ENCODE data around the gene LDLRAD2.
"Not testable (repeated sequence)": the region's sequence is repeated elsewhere in the genome, so short reads cannot be mapped to it uniquely, and the experiment has no call there.

The LDLRAD2 gene

GRCh38 chr1:21811875-21812305 lies at the start of gene LDLRAD2:
TSS of gene LDLRAD2 (plus strand) at chr1:21812265. CDS start at chr1:21812452, 187 bp downstream.
- DNase-seq, result no peak

DNA sequence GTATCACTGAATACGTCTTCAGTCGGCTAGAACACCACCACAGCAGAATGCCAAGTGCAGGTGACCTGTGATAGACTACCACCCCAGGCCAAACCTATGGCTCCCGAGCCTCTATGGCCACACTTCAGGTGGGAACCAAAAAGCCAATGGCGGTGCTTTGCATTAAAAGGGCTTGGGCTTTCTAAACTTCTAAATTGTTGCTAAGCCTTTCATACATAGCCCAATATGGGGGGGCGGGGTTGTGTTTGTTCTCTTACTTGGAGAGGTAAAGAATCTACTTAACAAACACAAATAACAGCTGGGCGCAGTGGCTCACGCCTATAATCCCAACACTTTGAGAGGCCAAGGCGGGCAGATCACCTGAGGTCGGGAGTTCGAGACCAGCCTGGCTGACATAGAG lies 48.8 kb upstream of the LDLRAD2 start:
- DNase-seq, result no peak

- no peak for DNase-seq
Measured at GRCh38 chr1:21763694-21764419, 48.2 kb upstream of the LDLRAD2 start.

GRCh38 chr1:21764615-21765423 lies 47.2 kb upstream of the LDLRAD2 start:
- no peak for DNase-seq

GRCh38 chr1:21766210-21766609 lies 45.9 kb upstream of the LDLRAD2 start:
- no peak for DNase-seq

- DNase-seq, result not testable (repeated sequence)
Measured at GRCh38 chr1:21767106-21767505, 45.0 kb upstream of the LDLRAD2 start.

- no peak for DNase-seq
Measured at GRCh38 chr1:21770201-21770600, 41.9 kb upstream of the LDLRAD2 start.

GRCh38 chr1:21770602-21771001 lies 41.5 kb upstream of the LDLRAD2 start:
- DNase-seq, result not testable (repeated sequence)

DNA sequence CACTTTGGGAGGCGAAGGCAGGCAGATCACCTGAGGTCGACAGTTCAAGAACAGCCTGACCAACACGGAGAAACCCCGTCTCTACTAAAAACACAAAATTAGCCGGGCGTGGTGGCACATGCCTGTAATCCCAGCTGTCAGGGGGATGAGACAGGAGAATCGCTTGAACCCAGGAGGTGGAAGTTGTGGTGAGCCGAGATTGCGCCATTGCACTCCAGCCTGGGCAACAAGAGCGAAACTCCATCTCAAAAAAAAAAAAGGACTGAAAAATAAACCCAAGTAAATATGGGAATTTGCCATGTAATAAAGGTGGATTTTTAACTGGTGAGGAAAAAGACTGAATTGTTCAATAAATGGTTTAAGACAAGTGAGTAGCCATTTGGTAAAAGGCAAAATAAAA lies 40.4 kb upstream of the LDLRAD2 start:
- DNase-seq, result not testable (repeated sequence)

GRCh38 chr1:21773585-21773984 lies 38.5 kb upstream of the LDLRAD2 start:
- no peak for DNase-seq

DNA sequence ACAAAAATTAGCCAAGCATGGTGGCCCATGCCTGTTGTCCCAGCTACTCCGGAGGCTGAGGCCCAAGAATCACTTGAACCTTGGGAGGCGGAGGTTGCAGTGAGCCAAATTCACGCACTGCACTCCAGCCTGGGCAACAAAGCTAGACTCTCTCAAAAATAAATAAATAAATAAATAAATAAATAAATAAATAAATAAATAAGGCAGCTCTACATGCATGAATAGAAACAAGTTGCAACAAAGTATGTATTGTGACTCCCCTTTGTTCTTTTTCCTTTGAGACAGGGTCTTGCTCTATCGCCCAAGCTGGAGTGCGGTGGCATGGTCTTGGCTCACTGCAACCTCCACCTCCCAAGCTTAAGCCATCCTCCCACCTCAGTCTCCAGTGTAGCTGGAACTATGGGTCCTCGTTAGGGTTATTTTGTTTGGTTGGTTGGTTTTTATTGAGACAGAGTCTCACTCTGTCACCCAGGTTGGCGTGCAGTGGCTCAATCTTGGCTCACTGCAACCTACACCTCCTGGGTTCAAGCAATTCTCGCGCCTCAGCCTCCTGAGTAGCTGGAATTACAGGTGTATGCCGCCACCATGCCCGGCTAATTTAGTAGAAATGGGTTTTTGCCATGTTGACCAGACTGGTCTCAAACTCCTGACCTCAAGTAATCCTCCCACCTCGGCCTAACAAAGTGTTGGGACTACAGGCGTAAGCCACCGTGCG lies 37.1 kb upstream of the LDLRAD2 start:
- no peak for DNase-seq

DNA sequence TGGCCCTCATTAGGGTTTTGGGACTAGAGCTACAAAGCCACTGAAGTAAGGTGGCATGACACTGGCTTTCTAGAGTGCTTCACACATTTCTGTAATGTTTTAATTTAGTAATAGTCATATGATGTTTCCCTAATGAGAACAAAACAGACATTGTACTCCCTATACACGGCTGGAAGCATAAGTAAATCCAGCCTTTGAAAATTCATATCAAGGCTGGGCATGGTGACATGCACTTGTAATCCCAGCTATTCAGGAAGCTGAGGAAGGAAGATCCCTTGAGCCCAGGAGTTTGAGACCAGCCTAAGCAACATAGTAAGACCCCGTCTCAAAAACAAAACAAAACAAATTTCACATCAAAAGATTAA lies 36.5 kb upstream of the LDLRAD2 start:
- DNase-seq, result no peak

GRCh38 chr1:21775985-21776562 lies 36.0 kb upstream of the LDLRAD2 start:
- no peak for DNase-seq

GRCh38 chr1:21776925-21777324 lies 35.1 kb upstream of the LDLRAD2 start:
- not testable (repeated sequence) for DNase-seq

- no peak for DNase-seq
Measured at GRCh38 chr1:21778405-21778727, 33.7 kb upstream of the LDLRAD2 start.

GRCh38 chr1:21779613-21780521 lies 32.2 kb upstream of the LDLRAD2 start:
- DNase-seq, result no peak

DNA sequence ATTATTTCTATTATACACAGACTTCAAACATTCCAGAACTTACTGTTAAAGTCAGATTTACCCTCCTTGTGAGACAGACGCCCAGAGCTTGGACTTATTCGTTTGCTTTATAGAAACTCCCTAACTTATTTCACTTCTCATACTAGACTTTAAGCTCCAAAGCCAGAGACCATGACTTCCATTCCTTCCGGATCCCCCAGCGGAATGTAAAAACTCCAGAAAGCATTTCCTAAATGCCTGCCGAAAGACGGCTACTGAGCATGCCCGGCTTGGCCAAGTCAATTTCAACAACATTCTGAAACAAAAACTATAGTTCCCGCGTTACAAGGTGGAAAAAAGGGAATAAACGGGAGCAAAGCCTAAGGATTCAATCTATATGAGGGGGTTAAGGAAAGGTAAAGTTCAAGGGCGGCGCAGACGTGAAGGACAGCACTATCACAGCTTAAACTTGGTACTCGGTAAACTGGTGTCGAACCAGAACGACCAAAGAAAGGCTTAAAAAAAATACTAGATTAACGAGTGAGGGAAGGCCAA lies 30.2 kb upstream of the LDLRAD2 start:
- no peak for DNase-seq

- DNase-seq, result no peak
Measured at GRCh38 chr1:21782349-21782867, 29.7 kb upstream of the LDLRAD2 start.

DNA sequence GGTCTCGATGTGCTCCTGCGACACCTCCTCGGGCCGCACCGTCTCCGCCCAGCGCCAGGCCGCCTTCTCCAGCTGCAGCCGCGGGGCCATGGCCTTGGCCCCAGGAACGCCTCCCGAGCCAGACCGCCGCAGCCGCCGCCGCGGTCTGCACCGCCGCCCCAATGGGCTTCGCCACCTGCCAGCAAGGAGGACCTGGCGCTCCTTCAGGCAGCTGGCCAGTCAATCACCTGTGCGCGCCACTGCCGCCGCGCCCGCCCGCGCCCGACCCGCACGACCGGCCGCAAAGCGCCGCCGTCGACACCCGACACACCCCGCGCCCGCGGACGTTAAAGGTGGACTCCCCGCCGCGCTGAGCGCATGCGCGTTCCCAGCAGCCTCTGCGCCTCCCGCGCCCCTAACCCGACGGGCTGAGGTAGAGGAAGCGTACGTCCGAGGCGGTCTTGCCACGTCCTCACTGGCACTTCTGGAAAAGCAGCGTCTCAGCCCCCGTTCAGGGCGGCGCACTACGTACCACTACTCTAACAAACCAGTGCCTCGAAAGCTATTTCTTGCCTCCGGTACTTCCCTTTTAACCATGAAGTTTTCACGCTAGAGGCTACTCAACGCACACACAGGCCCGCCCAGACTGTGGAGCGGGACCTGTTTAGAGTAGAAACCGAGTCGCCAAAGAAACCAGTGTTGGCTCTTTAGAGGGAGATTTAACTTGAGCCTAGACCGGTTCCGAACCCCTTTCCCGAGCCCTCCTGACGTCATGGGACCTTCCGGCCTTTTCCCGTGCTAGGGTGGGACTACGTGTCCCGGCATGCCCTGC lies 29.0 kb upstream of the LDLRAD2 start, which contains the start of gene USP48:
Gene USP48 (minus strand): TSS at position 282 of the 811 bp plus-strand sequence. CDS start 192 bp downstream, at position 90.
- DNase-seq, result peak; percentile 32
